Measurements from ENCODE around the gene CPVL.

DNA sequence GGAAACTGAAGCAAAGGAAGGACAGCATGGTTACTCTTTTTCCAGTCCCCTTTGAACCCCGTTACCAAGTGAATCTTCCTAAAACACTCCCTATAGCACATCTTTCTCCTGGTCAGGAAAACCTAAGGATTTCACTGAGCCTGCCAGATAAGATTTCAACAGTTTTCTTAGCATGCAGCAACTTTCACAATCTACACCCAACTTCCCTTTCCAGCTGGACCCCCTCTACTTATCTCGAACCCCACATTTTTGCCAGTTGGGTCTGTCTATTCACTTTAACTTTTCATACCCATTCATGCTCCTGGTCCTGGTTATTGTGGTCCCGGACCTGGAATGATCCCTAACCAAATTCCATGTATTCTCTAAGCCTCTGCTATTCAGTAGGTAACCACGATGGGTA lies 14.9 kb upstream of the CPVL start:
- TF ChIP-seq, protein P1, sequence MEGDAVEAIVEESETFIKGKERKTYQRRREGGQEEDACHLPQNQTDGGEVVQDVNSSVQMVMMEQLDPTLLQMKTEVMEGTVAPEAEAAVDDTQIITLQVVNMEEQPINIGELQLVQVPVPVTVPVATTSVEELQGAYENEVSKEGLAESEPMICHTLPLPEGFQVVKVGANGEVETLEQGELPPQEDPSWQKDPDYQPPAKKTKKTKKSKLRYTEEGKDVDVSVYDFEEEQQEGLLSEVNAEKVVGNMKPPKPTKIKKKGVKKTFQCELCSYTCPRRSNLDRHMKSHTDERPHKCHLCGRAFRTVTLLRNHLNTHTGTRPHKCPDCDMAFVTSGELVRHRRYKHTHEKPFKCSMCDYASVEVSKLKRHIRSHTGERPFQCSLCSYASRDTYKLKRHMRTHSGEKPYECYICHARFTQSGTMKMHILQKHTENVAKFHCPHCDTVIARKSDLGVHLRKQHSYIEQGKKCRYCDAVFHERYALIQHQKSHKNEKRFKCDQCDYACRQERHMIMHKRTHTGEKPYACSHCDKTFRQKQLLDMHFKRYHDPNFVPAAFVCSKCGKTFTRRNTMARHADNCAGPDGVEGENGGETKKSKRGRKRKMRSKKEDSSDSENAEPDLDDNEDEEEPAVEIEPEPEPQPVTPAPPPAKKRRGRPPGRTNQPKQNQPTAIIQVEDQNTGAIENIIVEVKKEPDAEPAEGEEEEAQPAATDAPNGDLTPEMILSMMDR (IDR thresholded peaks at IDR 0.05) = no peak
- TF ChIP-seq ZFX (IDR thresholded peaks at IDR 0.05; ENCODE audit: borderline replicate concordance) = no peak
